IMR-90 (cell line): ENCODE measurements around the gene R3HDM2. TPM values are rescaled to one million over a fixed set of nuclear protein-coding genes. Genes with fewer than 3 reads are reported as not detected.

Experiments
- ATAC-seq: fragments of 200-7000 bp; cut with Tn5 transposase; 2 replicates; pipeline ENCODE4 v1.9.1; 2020; ENCODE audit warnings: low read depth, mild to moderate bottlenecking, moderate library complexity
- BruUV-seq: library from RNA; stranded (reverse); fragments of 400-500 nt; replicated peaks from 2 replicates; lab custom pipeline; 2021; lab: Mats Ljungman, UMichigan
- CTCF ChIA-PET: fragments of 300-600 bp; formaldehyde crosslinking; extraction: SDS; loops from one replicate; lab custom pipeline; 2021; ENCODE audit warnings: antibody characterized with exemption; lab: Yijun Ruan, JAX
- POLR2A ChIA-PET: fragments of 300-600 bp; sonication (Branson Sonifier 250); formaldehyde crosslinking; loops from one replicate; lab custom pipeline; 2022; ENCODE audit warnings: antibody characterized with exemption; ENCODE audit not compliant: unreplicated experiment; lab: Charles Lee
- DNase-seq: peaks from one replicate; pipeline ENCODE4 v3.0.0; 2013
- H2AFZ ChIP-seq: replicated peaks from 2 replicates; pipeline ENCODE3; 2013; ENCODE audit warnings: low read length, mild to moderate bottlenecking; ENCODE audit not compliant: poor library complexity
- H2AK5ac ChIP-seq: 2 replicates; pipeline ENCODE4 v1.6.1; 2013; ENCODE audit warnings: low read depth, low read length, inconsistent platforms
- H2AK9ac ChIP-seq: replicated peaks from 2 replicates; pipeline ENCODE3; 2013; ENCODE audit warnings: mild to moderate bottlenecking, low read depth, low read length, moderate library complexity; ENCODE audit not compliant: poor library complexity
- H2BK120ac ChIP-seq: 2 replicates; pipeline ENCODE4 v1.6.1; 2013; ENCODE audit warnings: low read depth, low read length, inconsistent platforms
- H2BK15ac ChIP-seq: 3 replicates; pipeline ENCODE4 v1.6.1; 2013; ENCODE audit warnings: low read depth, low read length, inconsistent platforms
- H2BK20ac ChIP-seq: 2 replicates; pipeline ENCODE4 v1.6.1; 2013; ENCODE audit warnings: low read depth, mild to moderate bottlenecking, inconsistent platforms, low read length, moderate library complexity
- H2BK5ac ChIP-seq: 2 replicates; pipeline ENCODE4 v1.6.1; 2013; ENCODE audit warnings: mild to moderate bottlenecking, low read depth, low read length, inconsistent platforms; ENCODE audit not compliant: poor library complexity, severe bottlenecking
- H3K14ac ChIP-seq: replicated peaks from 2 replicates; pipeline ENCODE4 v1.6.1; 2013; ENCODE audit warnings: low read depth, low read length, inconsistent platforms
- H3K18ac ChIP-seq: 2 replicates; pipeline ENCODE4 v1.6.1; 2013; ENCODE audit warnings: low read depth, low read length, control low read depth
- H3K23ac ChIP-seq: 2 replicates; pipeline ENCODE4 v1.6.1; 2013; ENCODE audit warnings: low read depth, low read length, inconsistent platforms
- H3K27ac ChIP-seq: 2 replicates; pipeline ENCODE4 v1.5.1; 2013; ENCODE audit warnings: mild to moderate bottlenecking, control low read depth, low read length; ENCODE audit not compliant: insufficient read depth
- H3K27me3 ChIP-seq: 2 replicates; pipeline ENCODE4 v1.6.1; 2013; ENCODE audit warnings: low read length; ENCODE audit not compliant: control insufficient read depth, insufficient read depth
- H3K36me3 ChIP-seq: 2 replicates; pipeline ENCODE4 v1.6.1; 2013; ENCODE audit warnings: low read length, mixed read lengths; ENCODE audit not compliant: control insufficient read depth, insufficient read depth
- H3K4ac ChIP-seq: 2 replicates; pipeline ENCODE4 v1.6.1; 2013; ENCODE audit warnings: low read depth, low read length, inconsistent platforms
- H3K4me1 ChIP-seq: 2 replicates; pipeline ENCODE4 v1.6.1; 2013; ENCODE audit warnings: low read length, mixed read lengths; ENCODE audit not compliant: control insufficient read depth, insufficient read depth
- H3K4me2 ChIP-seq: 2 replicates; pipeline ENCODE4 v1.6.1; 2013; ENCODE audit warnings: low read depth, mild to moderate bottlenecking, control low read depth, low read length, moderate library complexity
- H3K4me3 ChIP-seq: 2 replicates; pipeline ENCODE4 v1.5.1; 2013; ENCODE audit warnings: low read depth, mild to moderate bottlenecking, control low read depth, low read length, moderate library complexity; ENCODE audit not compliant: insufficient read depth
- H3K56ac ChIP-seq: 2 replicates; pipeline ENCODE4 v1.6.1; 2013; ENCODE audit warnings: low read length, inconsistent platforms; ENCODE audit not compliant: insufficient read depth; ENCODE audit errors: extremely low read depth
- H3K79me1 ChIP-seq, 2 experiments: 2 replicates each; pipeline ENCODE4 v1.6.1; 2013; ENCODE audit warnings: low read length in 2 of 2, inconsistent platforms in 1 of 2, low read depth in 1 of 2
- H3K9ac ChIP-seq: 2 replicates; pipeline ENCODE4 v1.6.1; 2013; ENCODE audit warnings: low read depth, low read length, control low read depth
- H3K9me1 ChIP-seq: 2 replicates; pipeline ENCODE4 v1.6.1; 2013; ENCODE audit warnings: low read length, inconsistent platforms; ENCODE audit not compliant: insufficient read depth
- H3K9me3 ChIP-seq: 2 replicates; pipeline ENCODE4 v1.6.1; 2013; ENCODE audit warnings: low read length; ENCODE audit not compliant: control insufficient read depth, insufficient read depth
- H4K20me1 ChIP-seq: 2 replicates; pipeline ENCODE4 v1.6.1; 2013; ENCODE audit warnings: low read length, inconsistent platforms; ENCODE audit not compliant: insufficient read depth
- H4K5ac ChIP-seq: 2 replicates; pipeline ENCODE4 v1.6.1; 2013; ENCODE audit warnings: mild to moderate bottlenecking, low read depth, low read length, control low read depth
- H4K8ac ChIP-seq, 2 experiments: 2 replicates each; pipeline ENCODE4 v1.6.1; 2013; ENCODE audit warnings: low read depth in 2 of 2, low read length in 2 of 2, control low read depth in 1 of 2, inconsistent platforms in 1 of 2
- H4K91ac ChIP-seq: 2 replicates; pipeline ENCODE4 v1.6.1; 2013; ENCODE audit warnings: low read depth, low read length, inconsistent platforms; ENCODE audit not compliant: insufficient read depth
- BHLHE40 ChIP-seq: fragments of 150-350 bp; IDR thresholded peaks from 2 replicates; pipeline ENCODE4 v1.6.1; 2016; ENCODE audit warnings: mild to moderate bottlenecking, low read depth, low read length
- CEBPB ChIP-seq: IDR thresholded peaks from 2 replicates; pipeline ENCODE4 v1.6.1; 2012; ENCODE audit warnings: low read depth, low read length, improper control_type of control experiment
- CTCF ChIP-seq: conservative IDR thresholded peaks from 2 replicates; pipeline ENCODE4 v1.5.1; 2012; ENCODE audit warnings: mild to moderate bottlenecking, low read depth, low read length, improper control_type of control experiment
- MAZ ChIP-seq: IDR thresholded peaks from 2 replicates; pipeline ENCODE4 v1.6.1; 2012; ENCODE audit warnings: low read depth, mild to moderate bottlenecking, low read length, improper control_type of control experiment, moderate library complexity, borderline replicate concordance
- USF2 ChIP-seq: fragments of 150-350 bp; IDR thresholded peaks from 2 replicates; pipeline ENCODE4 v1.6.1; 2017; ENCODE audit warnings: mild to moderate bottlenecking, antibody characterized with exemption, low read length, low read depth
- WGBS, 2 experiments: methylation state at CpG; one replicate each; pipeline versions ENCODE4 v1.1.5 to v1.1.7; 2013; ENCODE audit warnings: missing lambda C conversion rate in 2 of 2; ENCODE audit not compliant: insufficient read length in 1 of 2; ENCODE audit errors: extremely low coverage in 2 of 2; 5-methylcytosine and 5-hydroxymethylcytosine counted together
- dilution Hi-C: fragments of 300-500 bp; cut with HindIII; formaldehyde crosslinking; loops from one replicate; pipeline ENCODE4 v1.14.3; 2018; ENCODE audit warnings: low sequenced_read_pairs; ENCODE audit not compliant: unreplicated experiment
- in situ Hi-C: fragments of 300-500 bp; cut with MboI; formaldehyde crosslinking; loops from 3 replicates; pipeline ENCODE4 v1.14.3; 2019; ENCODE audit warnings: low sequenced_read_pairs, inconsistent platforms, mixed read lengths
- intact Hi-C: fragments of 100-400 bp; cut with micrococcal nuclease; formaldehyde crosslinking; loops from 2 replicates; pipeline ENCODE4 v1.10.0; 2022
- polyA plus RNA-seq, 3 experiments: library from polyadenylated mRNA; depleted of rRNA; stranded (reverse); fragments of >200 nt; gene quantifications; 2 replicates each; pipeline ENCODE4 v1.2.3, GENCODE V29; 2012; ENCODE audit warnings: low replicate concordance in 1 of 3
- total RNA-seq: library from RNA; depleted of rRNA; stranded (reverse); fragments of >200 nt; gene quantifications from 2 replicates; pipeline ENCODE4 v1.2.3, GENCODE V29; 2012

R3HDM2 gene
- total and polyA plus RNA-seq, 2 of the 4 experiments (the other 2 are of a cell fraction), result 7.5 to 28.4 TPM

GRCh38 chr12:57221169-57221917 lies 209.5 kb downstream of the R3HDM2 start:
- Histone ChIP-seq H3K23ac (no peak overlapping the region), H3K4me3 (no peak overlapping the region), H3K9ac (no peak overlapping the region), H3K4me1 (peaks cover 5% of the 10 kb centered on the region; the same call in 1 of the 2 replicates), H4K91ac (no peak overlapping the region), H2AFZ (no peak overlapping the region), H2BK15ac (no peak overlapping the region), H3K4me2 (no peak overlapping the region), H2BK20ac (no peak overlapping the region), H2AK9ac (no peak overlapping the region), H3K27me3 (peaks cover 61% of the 10 kb centered on the region), H4K5ac (no peak overlapping the region), H3K56ac (no peak overlapping the region), H4K20me1 (peaks cover 18% of the 10 kb centered on the region), H2AK5ac (no peak overlapping the region), H2BK5ac (no peak overlapping the region), H3K36me3 (no peaks in the 10 kb centered on the region), H3K79me1 (peaks cover 0 to 7% of the 10 kb centered on the region in 2 experiments; a peak in 1 of 4 replicates), H3K9me1 (no peaks in the 10 kb centered on the region), H3K9me3 (no peaks in the 10 kb centered on the region), H3K18ac (no peak overlapping the region), H4K8ac (no peak overlapping the region), H2BK120ac (no peak overlapping the region), H3K14ac (no peak overlapping the region), H3K4ac (no peak overlapping the region), H3K27ac (no peak overlapping the region)
- no peak for TF ChIP-seq CTCF
- no peak for TF ChIP-seq BHLHE40
- no peak for TF ChIP-seq USF2
- no peak for TF ChIP-seq CEBPB
- no peak for TF ChIP-seq MAZ
- no TSS peak for BruUV-seq
- dilution Hi-C loops (no loop called here), in situ Hi-C loops (no loop called here), intact Hi-C loops (no loop called here)
- DNase-seq (no peak), ATAC-seq (no peak)
- WGBS, 2 experiments, result 17% methylated on average over 5 of the region's 24 CpGs; no CpG with 5 or more reads in 1 of the 2 experiments
- ChIA-PET POLR2A (no interaction called here), CTCF (no interaction called here)
